Erythroblast (primary cell): ENCODE measurements around the gene PROSER3.
"Not testable (repeated sequence)": the region's sequence is repeated elsewhere in the genome, so short reads cannot be mapped to it uniquely, and the experiment has no call there.

Experiments used
- DNase-seq, 2 experiments: peaks; one replicate each; lab custom pipeline; 2025; lab: John Stamatoyannopoulos, UW
- GATA1 ChIP-seq: IDR thresholded peaks from 2 replicates; pipeline ENCODE4 v1.6.1; 2011; ENCODE audit warnings: low read depth, mild to moderate bottlenecking, control low read depth, low read length, moderate library complexity
- POLR2A ChIP-seq: IDR thresholded peaks from 2 replicates; pipeline ENCODE4 v1.6.1; 2011; ENCODE audit warnings: mild to moderate bottlenecking, low read length

The PROSER3 gene

GRCh38 chr19:35764432-35765315 is 6.7 kb downstream of the PROSER3 start:
- DNase-seq = no peak
- no peak for TF ChIP-seq POLR2A
- no peak for TF ChIP-seq GATA1

- TF ChIP-seq POLR2A (no peak), GATA1 (no peak)
Measured at GRCh38 chr19:35766571-35767104, 8.7 kb downstream of the PROSER3 start.

GRCh38 chr19:35767288-35768081 is 9.5 kb downstream of the PROSER3 start:
- TF ChIP-seq POLR2A = no peak
- no peak for TF ChIP-seq GATA1

More at GRCh38 chr19:35766571-35767104, 8.7 kb downstream of the PROSER3 start:
- no peak for DNase-seq

GRCh38 chr19:35768082-35768421 is 10.1 kb downstream of the PROSER3 start:
- TF ChIP-seq POLR2A (no peak), GATA1 (no peak)
- no peak for DNase-seq

More at GRCh38 chr19:35767288-35768081, 9.5 kb downstream of the PROSER3 start:
- no peak for DNase-seq

- not testable (repeated sequence) for DNase-seq
Measured at GRCh38 chr19:35772362-35772761, 14.4 kb downstream of the PROSER3 start.

DNA sequence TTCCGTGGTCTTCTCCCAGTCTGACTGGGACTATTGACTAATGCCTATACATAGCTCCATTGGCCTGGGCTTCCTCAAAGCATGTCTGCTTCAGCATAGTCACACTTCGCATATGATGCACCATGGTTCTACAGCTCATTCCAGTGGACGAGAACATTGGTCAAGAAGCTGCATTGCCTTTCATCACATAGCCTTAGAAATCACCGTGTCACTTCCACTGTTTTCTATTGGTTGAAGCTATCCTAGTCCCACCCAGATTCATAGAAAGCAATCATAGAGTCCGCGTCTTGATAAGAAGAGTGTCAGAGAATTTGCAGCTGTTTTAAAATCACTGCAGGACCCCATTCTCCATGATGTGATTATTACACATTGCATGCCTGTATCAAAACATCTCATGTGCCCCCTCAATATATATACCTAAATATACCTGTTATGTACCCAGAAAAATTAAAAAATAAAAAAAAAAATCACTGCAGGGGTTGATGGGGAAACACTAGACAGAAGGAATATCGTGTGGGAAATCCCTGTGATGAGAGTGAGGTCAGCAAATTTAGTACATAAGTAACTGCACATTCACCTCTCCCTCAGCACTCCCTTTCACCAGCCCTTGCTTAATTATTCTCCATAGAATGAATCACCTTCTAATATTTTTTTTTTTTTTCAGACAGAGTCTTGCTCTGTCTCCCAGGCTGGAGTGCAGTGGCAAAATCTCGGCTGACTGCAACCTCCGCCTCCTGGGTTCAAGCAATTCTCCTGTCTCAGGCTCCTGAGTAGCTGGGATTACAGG is 15.2 kb downstream of the PROSER3 start:
- no peak for DNase-seq
- TF ChIP-seq GATA1 (no peak), POLR2A (no peak)

- no peak for DNase-seq
- TF ChIP-seq GATA1 (no peak), POLR2A (no peak)
Measured at GRCh38 chr19:35774274-35775045, 16.5 kb downstream of the PROSER3 start.

DNA sequence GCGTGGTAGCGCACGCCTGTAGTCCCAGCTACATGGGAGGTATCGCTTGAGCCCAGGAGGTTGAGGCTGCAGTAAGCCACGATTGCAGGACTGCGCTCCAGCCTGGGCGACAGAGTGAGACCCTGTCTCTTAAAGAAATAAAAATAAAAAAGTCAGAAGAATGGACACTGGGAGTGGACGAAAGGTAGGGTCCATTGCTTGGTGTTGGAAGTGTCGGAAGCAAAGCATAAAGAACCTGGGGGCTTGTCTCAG is 17.0 kb downstream of the PROSER3 start:
- no peak for DNase-seq
- no peak for TF ChIP-seq POLR2A
- no peak for TF ChIP-seq GATA1

GRCh38 chr19:35775298-35776101 is 17.5 kb downstream of the PROSER3 start, which contains the start of gene ARHGAP33:
ARHGAP33 (plus strand) TSS chr19:35775564; CDS start chr19:35775659, 95 bp downstream.
- peak; percentile 97 for DNase-seq
- TF ChIP-seq GATA1 (no peak), POLR2A (peak; percentile 67)

GRCh38 chr19:35776102-35776788 is 18.3 kb downstream of the PROSER3 start:
- TF ChIP-seq POLR2A = no peak
- no peak for TF ChIP-seq GATA1
- no peak for DNase-seq

DNA sequence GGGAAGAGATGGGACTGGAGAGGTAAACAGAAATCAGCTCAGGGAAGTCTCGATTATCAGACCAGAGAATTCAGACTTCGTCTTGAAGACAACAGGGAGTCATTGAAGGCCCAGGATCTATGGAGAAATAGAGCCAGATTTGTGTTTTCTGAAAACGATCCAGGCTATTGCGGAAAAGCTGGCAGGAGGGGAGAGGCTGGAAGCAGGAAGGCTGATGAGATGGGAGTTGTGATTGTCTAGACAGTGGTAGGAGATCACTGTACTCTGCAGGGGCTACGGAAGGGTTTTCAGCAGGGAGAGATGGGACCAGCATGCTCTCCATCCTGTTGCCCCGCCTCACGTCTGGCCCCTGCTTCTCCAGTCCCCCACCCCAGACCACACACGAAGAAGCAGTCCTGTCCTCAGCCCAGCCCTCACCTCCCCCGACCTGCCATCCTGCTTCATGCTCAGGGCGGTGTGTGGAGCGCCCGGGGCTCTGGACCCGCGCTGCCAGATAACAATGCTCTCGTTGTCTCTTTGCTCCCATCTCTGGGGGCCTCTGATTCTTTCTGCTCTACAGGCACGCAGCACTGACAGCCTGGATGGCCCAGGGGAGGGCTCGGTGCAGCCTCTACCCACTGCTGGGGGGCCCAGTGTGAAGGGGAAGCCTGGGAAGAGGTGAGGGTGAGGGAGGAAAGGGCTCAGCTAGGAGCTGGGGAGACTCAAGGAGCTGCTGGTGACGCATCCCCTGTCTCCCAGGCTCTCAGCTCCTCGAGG is 19.3 kb downstream of the PROSER3 start:
- TF ChIP-seq GATA1 (no peak), POLR2A (no peak)
- no peak for DNase-seq

DNA sequence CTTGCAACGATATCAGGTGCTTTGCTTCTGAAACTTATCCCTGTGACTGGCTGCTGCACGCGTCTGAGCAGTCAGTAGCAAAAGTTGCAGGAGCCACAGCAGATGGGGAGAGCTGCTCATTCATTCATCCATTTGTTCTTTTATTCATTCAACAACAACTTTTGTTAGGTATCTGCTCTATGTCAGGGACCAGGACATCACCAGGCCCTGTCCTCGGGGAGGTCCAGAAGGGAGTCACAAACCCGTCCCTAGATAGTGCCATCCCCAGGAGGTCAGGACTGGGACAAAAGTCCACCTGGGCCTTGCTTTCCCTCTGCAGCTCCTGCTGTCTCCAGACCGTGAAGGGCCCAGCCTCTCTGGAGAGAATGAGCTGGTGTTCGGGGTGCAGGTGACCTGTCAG is 20.0 kb downstream of the PROSER3 start:
- TF ChIP-seq GATA1 = no peak
- no peak for TF ChIP-seq POLR2A
- DNase-seq = no peak
